A673 (cell line): ENCODE measurements around the gene NDUFAF2.

Experiments used
- EZH2 ChIP-seq: fragments of 200-600 bp; sonication (generic); IDR thresholded peaks from 2 replicates; pipeline ENCODE4 v1.6.1; 2017; ENCODE audit warnings: borderline replicate concordance, low read depth, mild to moderate bottlenecking, mixed read lengths, antibody characterized with exemption, low read length; ENCODE audit not compliant: poor library complexity, severe bottlenecking
- TF ChIP-seq, protein P1 (sequence below): fragments of 300-800, 200-600 bp; sonication (generic); conservative IDR thresholded peaks from 2 replicates; pipeline ENCODE4 v1.5.1; 2017; ENCODE audit warnings: low read depth, mild to moderate bottlenecking, antibody characterized with exemption, low read length, moderate library complexity, mixed read lengths

DNA sequence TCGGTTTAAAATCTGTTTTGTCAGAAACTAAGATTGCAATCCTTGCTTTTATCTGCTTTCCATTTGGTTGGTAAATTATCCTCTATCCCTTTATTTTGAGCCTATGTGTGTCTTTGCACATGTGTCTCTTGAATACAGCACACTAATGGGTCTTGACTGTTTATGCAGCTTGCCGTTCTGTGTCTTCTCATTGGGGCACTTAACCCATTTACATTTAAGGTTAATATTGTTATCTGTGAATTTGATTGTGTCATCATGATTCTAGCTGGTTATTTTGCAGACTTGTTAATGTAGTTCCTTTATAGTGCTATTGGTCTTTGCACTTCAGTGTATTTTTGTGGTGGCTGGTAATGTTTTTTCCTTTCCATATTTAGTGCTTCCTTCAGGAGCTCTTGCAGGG, 253.6 kb downstream of the NDUFAF2 start:
- TF ChIP-seq, protein P1, sequence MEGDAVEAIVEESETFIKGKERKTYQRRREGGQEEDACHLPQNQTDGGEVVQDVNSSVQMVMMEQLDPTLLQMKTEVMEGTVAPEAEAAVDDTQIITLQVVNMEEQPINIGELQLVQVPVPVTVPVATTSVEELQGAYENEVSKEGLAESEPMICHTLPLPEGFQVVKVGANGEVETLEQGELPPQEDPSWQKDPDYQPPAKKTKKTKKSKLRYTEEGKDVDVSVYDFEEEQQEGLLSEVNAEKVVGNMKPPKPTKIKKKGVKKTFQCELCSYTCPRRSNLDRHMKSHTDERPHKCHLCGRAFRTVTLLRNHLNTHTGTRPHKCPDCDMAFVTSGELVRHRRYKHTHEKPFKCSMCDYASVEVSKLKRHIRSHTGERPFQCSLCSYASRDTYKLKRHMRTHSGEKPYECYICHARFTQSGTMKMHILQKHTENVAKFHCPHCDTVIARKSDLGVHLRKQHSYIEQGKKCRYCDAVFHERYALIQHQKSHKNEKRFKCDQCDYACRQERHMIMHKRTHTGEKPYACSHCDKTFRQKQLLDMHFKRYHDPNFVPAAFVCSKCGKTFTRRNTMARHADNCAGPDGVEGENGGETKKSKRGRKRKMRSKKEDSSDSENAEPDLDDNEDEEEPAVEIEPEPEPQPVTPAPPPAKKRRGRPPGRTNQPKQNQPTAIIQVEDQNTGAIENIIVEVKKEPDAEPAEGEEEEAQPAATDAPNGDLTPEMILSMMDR: no peak
- no peak for TF ChIP-seq EZH2
